WTC11 (cell line): ENCODE data around the gene SLC10A7.

ENCODE experiments used
- CREB1 ChIP-seq: sonication (generic); formaldehyde crosslinking; IDR thresholded peaks from 2 replicates; pipeline ENCODE4 v1.8.0; 2023; ENCODE audit warnings: mild to moderate bottlenecking, missing genetic modification reagents
- E2F1 ChIP-seq: sonication (generic); formaldehyde crosslinking; IDR thresholded peaks from 2 replicates; pipeline ENCODE4 v1.8.0; 2022; ENCODE audit warnings: mild to moderate bottlenecking, missing genetic modification reagents
- E2F4 ChIP-seq: sonication (generic); formaldehyde crosslinking; IDR thresholded peaks from 2 replicates; pipeline ENCODE4 v1.8.1; 2022; ENCODE audit warnings: low read depth, mild to moderate bottlenecking, moderate library complexity, missing genetic modification reagents, borderline replicate concordance
- IRF2 ChIP-seq: sonication (generic); formaldehyde crosslinking; IDR thresholded peaks from 2 replicates; pipeline ENCODE4 v1.8.0; 2022; ENCODE audit warnings: low read depth, missing genetic modification reagents, borderline replicate concordance
- NFATC4 ChIP-seq: fragments of 250-450 bp; sonication (Bioruptor Pico); IDR thresholded peaks from 2 replicates; pipeline ENCODE4 v1.9.0; 2021; ENCODE audit warnings: mild to moderate bottlenecking
- NR3C1 ChIP-seq: sonication (generic); formaldehyde crosslinking; conservative IDR thresholded peaks from 2 replicates; pipeline ENCODE4 v1.8.1; 2023; ENCODE audit warnings: low read depth, mild to moderate bottlenecking, missing genetic modification reagents
- TF ChIP-seq, protein P1 (sequence below): fragments of 200-600 bp; IDR thresholded peaks from 2 replicates; pipeline ENCODE4 v1.8.0; 2022; ENCODE audit warnings: antibody characterized with exemption
- TF ChIP-seq, protein P2 (sequence below): sonication (generic); formaldehyde crosslinking; IDR thresholded peaks from 2 replicates; pipeline ENCODE4 v1.8.1; 2023; ENCODE audit warnings: mild to moderate bottlenecking, missing genetic modification reagents, moderate library complexity

DNA sequence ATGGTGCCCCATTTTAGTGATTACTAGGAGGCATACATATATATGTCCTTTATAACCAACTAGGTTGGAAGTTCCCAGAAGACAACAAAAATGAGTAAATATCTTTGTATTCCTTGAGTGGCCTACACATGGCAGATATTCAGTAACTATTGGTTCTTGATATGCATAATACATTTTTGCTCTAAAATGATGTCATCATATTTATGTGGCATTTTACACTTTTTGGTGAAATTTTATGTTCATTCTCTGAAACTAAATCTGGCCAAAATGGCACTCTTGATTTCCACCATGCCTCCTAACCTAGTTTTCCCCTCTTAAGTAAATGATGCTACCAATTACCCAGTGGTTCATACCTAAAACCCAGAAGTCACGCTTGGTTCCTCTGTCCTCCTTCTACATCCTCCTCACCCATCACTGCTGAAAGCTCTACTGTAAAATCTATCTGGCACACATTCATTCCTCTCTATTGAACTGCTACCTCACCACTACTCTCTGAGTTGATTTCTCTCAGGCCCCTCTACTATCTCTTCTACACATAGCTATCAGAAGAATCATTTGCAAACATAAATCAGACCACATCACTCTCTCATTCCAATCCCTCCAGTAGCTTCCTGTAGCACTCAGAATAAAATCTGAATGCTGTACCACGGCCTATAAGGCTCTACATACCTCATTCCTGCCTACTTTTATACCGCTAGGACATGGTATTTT is 13.4 kb downstream of the SLC10A7 start:
- TF ChIP-seq, protein P1, sequence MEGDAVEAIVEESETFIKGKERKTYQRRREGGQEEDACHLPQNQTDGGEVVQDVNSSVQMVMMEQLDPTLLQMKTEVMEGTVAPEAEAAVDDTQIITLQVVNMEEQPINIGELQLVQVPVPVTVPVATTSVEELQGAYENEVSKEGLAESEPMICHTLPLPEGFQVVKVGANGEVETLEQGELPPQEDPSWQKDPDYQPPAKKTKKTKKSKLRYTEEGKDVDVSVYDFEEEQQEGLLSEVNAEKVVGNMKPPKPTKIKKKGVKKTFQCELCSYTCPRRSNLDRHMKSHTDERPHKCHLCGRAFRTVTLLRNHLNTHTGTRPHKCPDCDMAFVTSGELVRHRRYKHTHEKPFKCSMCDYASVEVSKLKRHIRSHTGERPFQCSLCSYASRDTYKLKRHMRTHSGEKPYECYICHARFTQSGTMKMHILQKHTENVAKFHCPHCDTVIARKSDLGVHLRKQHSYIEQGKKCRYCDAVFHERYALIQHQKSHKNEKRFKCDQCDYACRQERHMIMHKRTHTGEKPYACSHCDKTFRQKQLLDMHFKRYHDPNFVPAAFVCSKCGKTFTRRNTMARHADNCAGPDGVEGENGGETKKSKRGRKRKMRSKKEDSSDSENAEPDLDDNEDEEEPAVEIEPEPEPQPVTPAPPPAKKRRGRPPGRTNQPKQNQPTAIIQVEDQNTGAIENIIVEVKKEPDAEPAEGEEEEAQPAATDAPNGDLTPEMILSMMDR, result no peak
- TF ChIP-seq IRF2 (CRISPR knock-in tag), result no peak
- no peak for TF ChIP-seq E2F4 (CRISPR knock-in tag)
- TF ChIP-seq NR3C1 (CRISPR knock-in tag), result no peak
- TF ChIP-seq NFATC4 (CRISPR knock-in tag), result no peak
- TF ChIP-seq, protein P2, sequence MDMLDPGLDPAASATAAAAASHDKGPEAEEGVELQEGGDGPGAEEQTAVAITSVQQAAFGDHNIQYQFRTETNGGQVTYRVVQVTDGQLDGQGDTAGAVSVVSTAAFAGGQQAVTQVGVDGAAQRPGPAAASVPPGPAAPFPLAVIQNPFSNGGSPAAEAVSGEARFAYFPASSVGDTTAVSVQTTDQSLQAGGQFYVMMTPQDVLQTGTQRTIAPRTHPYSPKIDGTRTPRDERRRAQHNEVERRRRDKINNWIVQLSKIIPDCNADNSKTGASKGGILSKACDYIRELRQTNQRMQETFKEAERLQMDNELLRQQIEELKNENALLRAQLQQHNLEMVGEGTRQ (CRISPR knock-in tag), result no peak
- no peak for TF ChIP-seq CREB1 (CRISPR knock-in tag)
- no peak for TF ChIP-seq E2F1 (CRISPR knock-in tag)
